K562 (cell line): Measurements from ENCODE around the gene HOXA4. TPM values are rescaled to one million over a fixed set of nuclear protein-coding genes. Genes with fewer than 3 reads are reported as not detected.

Experiments used
- SMC3 ChIP-seq: conservative IDR thresholded peaks from 2 replicates; pipeline ENCODE4 v1.6.1; 2011; ENCODE audit warnings: low read depth, low read length, improper control_type of control experiment; ENCODE audit not compliant: insufficient read depth
- polyA plus RNA-seq, 8 experiments: library from polyadenylated mRNA; depleted of rRNA in 4 of 8; stranded (reverse) in 5 of 8; unstranded in 3 of 8; fragments of >200 nt; fragmentation: Nextera tagmentation in 2 of 8; fragmentation: Illumina TruSeq in 1 of 8; extraction: Ambion mirVana in 2 of 8; extraction: Trizol in 1 of 8; gene quantifications; 2 replicates each; pipeline versions ENCODE4 v1.2.1 to v1.2.3, GENCODE V29; 2011 to 2014; ENCODE audit warnings: inconsistent platforms in 1 of 8, missing spikeins in 1 of 8
- total RNA-seq, 7 experiments: library from RNA; depleted of rRNA in 6 of 7; stranded (reverse); fragments of >200 nt in 6 of 7; fragmentation: Illumina TruSeq in 2 of 7; extraction: Trizol in 2 of 7; gene quantifications; 2 replicates each; pipeline versions ENCODE4 v1.2.1 to v1.2.3, GENCODE V29; 2011 to 2021; ENCODE audit warnings: low replicate concordance in 1 of 7
- TF ChIP-seq, protein P1 (sequence below), 2 experiments: fragments of 450-650 bp; formaldehyde crosslinking in 1 of 2; IDR thresholded peaks; 2 replicates each; pipeline versions ENCODE4 v1.4.0 to v1.6.1; 2014 to 2020; ENCODE audit warnings: mild to moderate bottlenecking in 2 of 2, borderline replicate concordance in 1 of 2, low read depth in 1 of 2
- TF ChIP-seq, protein P2 (sequence below): fragments of 250-450 bp; sonication (Bioruptor Pico); IDR thresholded peaks from 2 replicates; pipeline ENCODE4 v1.8.0; 2022; ENCODE audit warnings: inconsistent platforms
- TF ChIP-seq, protein P3 (sequence below): conservative IDR thresholded peaks from 2 replicates; pipeline ENCODE4 v1.6.1; 2011; ENCODE audit warnings: low read depth, mild to moderate bottlenecking, low read length; ENCODE audit not compliant: control insufficient read depth
- TF ChIP-seq, protein P4 (sequence below): fragments of 450-650 bp; IDR thresholded peaks from 2 replicates; pipeline ENCODE4 v1.6.1; 2016
- TF ChIP-seq, protein P5 (sequence below), 2 experiments: IDR thresholded peaks in 1 of 2; conservative IDR thresholded peaks in 1 of 2; 2 replicates each; pipeline ENCODE4 v1.6.1; 2016; ENCODE audit warnings: low read depth in 2 of 2, mild to moderate bottlenecking in 1 of 2, missing compliant biosample characterization in 1 of 2, missing genetic modification characterization in 1 of 2, moderate library complexity in 1 of 2

HOXA4 gene
- total and polyA plus RNA-seq, 9 of the 15 experiments (the other 6 are each of a cell fraction or from before 2014, with no cell fraction given): not detected

DNA sequence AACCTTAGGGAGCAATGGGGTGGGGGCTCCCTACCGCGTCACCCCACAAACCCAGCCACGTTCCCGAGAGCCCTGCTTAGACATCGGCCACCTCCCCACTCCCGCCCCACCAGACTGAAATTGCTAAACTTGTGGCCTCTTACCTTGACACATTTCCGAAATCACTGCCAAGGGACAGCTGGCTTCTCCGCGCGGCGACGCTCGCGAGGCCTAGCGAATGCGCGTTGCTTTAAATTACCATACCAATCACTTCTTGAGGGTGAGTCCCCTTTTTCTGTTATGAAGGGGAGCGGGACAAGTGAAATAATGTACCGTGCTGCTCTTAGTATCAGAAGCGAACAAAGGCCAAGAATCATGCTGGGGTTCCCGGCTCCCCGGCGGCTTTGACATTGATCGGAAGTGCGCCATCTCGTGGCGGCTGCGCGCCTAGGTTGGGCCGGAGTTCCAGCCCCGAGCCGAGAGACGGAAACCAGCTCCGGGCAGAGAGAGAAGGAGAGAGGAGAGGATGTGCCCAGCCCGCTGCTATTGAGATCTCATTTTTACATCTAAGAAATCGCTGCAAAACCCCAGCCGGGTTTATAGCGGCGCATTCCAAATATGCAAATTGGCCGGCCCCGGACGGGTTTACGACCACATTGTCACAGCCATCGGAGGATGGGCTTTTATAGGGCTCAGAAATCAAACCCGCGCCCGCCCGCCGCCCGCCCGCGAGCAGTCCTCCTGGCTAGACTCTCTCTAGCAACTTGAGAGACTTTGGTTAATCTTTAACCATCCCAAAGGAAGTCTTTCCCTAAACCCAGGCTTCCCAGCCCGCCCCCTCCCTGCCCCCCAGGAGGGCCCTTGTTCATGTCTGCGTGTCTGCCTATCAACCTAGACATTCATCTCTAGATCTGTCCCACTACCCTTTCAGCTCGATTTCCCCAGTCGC, 49.2 kb upstream of the HOXA4 start (continued):
- TF ChIP-seq, protein P1, sequence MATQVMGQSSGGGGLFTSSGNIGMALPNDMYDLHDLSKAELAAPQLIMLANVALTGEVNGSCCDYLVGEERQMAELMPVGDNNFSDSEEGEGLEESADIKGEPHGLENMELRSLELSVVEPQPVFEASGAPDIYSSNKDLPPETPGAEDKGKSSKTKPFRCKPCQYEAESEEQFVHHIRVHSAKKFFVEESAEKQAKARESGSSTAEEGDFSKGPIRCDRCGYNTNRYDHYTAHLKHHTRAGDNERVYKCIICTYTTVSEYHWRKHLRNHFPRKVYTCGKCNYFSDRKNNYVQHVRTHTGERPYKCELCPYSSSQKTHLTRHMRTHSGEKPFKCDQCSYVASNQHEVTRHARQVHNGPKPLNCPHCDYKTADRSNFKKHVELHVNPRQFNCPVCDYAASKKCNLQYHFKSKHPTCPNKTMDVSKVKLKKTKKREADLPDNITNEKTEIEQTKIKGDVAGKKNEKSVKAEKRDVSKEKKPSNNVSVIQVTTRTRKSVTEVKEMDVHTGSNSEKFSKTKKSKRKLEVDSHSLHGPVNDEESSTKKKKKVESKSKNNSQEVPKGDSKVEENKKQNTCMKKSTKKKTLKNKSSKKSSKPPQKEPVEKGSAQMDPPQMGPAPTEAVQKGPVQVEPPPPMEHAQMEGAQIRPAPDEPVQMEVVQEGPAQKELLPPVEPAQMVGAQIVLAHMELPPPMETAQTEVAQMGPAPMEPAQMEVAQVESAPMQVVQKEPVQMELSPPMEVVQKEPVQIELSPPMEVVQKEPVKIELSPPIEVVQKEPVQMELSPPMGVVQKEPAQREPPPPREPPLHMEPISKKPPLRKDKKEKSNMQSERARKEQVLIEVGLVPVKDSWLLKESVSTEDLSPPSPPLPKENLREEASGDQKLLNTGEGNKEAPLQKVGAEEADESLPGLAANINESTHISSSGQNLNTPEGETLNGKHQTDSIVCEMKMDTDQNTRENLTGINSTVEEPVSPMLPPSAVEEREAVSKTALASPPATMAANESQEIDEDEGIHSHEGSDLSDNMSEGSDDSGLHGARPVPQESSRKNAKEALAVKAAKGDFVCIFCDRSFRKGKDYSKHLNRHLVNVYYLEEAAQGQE (IDR thresholded peaks at IDR 0.05; ENCODE audit: borderline replicate concordance): peak; percentile 23; the same call in 1 of the 2 replicates
- TF ChIP-seq, protein P1 (CRISPR knock-in tag; IDR thresholded peaks at IDR 0.05; ENCODE audit: low read depth): no peak
- TF ChIP-seq SMC3: 0 out of 2 replicates have a peak, but pooled peaks have one; percentile 31
- TF ChIP-seq, protein P2, sequence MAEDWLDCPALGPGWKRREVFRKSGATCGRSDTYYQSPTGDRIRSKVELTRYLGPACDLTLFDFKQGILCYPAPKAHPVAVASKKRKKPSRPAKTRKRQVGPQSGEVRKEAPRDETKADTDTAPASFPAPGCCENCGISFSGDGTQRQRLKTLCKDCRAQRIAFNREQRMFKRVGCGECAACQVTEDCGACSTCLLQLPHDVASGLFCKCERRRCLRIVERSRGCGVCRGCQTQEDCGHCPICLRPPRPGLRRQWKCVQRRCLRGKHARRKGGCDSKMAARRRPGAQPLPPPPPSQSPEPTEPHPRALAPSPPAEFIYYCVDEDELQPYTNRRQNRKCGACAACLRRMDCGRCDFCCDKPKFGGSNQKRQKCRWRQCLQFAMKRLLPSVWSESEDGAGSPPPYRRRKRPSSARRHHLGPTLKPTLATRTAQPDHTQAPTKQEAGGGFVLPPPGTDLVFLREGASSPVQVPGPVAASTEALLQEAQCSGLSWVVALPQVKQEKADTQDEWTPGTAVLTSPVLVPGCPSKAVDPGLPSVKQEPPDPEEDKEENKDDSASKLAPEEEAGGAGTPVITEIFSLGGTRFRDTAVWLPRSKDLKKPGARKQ: peak; percentile 75; the same call in 1 of the 2 replicates
- TF ChIP-seq, protein P3, sequence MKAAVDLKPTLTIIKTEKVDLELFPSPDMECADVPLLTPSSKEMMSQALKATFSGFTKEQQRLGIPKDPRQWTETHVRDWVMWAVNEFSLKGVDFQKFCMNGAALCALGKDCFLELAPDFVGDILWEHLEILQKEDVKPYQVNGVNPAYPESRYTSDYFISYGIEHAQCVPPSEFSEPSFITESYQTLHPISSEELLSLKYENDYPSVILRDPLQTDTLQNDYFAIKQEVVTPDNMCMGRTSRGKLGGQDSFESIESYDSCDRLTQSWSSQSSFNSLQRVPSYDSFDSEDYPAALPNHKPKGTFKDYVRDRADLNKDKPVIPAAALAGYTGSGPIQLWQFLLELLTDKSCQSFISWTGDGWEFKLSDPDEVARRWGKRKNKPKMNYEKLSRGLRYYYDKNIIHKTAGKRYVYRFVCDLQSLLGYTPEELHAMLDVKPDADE: no peak
- TF ChIP-seq, protein P4, sequence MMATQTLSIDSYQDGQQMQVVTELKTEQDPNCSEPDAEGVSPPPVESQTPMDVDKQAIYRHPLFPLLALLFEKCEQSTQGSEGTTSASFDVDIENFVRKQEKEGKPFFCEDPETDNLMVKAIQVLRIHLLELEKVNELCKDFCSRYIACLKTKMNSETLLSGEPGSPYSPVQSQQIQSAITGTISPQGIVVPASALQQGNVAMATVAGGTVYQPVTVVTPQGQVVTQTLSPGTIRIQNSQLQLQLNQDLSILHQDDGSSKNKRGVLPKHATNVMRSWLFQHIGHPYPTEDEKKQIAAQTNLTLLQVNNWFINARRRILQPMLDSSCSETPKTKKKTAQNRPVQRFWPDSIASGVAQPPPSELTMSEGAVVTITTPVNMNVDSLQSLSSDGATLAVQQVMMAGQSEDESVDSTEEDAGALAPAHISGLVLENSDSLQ: peak; percentile 49
- TF ChIP-seq, protein P5, sequence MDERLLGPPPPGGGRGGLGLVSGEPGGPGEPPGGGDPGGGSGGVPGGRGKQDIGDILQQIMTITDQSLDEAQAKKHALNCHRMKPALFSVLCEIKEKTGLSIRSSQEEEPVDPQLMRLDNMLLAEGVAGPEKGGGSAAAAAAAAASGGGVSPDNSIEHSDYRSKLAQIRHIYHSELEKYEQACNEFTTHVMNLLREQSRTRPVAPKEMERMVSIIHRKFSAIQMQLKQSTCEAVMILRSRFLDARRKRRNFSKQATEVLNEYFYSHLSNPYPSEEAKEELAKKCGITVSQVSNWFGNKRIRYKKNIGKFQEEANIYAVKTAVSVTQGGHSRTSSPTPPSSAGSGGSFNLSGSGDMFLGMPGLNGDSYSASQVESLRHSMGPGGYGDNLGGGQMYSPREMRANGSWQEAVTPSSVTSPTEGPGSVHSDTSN (CRISPR knock-in tag; IDR thresholded peaks at IDR 0.05; ENCODE audit: low read depth): no peak
- TF ChIP-seq, protein P5 (tag; conservative IDR thresholded peaks at IDR 0.05; ENCODE audit: low read depth): 0 out of 2 replicates have a peak, but pooled peaks have one; percentile 14
